Mesenteric fat pad (tissue), 1 donor: ENCODE data around the gene UNC13B. TPM values are rescaled to one million over a fixed set of nuclear protein-coding genes. Genes with fewer than 3 reads are reported as not detected.
A peak's percentile ranks its signal among the peaks of the same experiment; 100 is the strongest.
"Not testable (repeated sequence)": the region's sequence is repeated elsewhere in the genome, so short reads cannot be mapped to it uniquely, and the experiment has no call there.

Experiments used
- DNase-seq: peaks from one replicate; pipeline ENCODE4 v3.0.0-alpha.2; 2020; ENCODE audit warnings: low spot score
- long read RNA-seq: library from polyadenylated mRNA; unstranded; transcript quantifications from one replicate; pipeline ENCODE4 v2.0.0, GENCODE V29; 2020
- total RNA-seq: library from RNA; stranded (reverse); fragmentation: NEBNext Ultra II Directional; extraction: Animal tissue kit (Norgen Biotek cat#: 25700); gene quantifications from one replicate; pipeline ENCODE4 v1.2.1, GENCODE V29; 2021
- donor health status: DM: yes; HTN: yes; CAD: no.

Gene UNC13B
- 29.0 TPM for total RNA-seq
- long read RNA-seq, partial matches to known transcripts, result 24 of 28 reads
- long read RNA-seq, other reads (novel, unspliced or antisense), result 4 of 28 reads

DNA sequence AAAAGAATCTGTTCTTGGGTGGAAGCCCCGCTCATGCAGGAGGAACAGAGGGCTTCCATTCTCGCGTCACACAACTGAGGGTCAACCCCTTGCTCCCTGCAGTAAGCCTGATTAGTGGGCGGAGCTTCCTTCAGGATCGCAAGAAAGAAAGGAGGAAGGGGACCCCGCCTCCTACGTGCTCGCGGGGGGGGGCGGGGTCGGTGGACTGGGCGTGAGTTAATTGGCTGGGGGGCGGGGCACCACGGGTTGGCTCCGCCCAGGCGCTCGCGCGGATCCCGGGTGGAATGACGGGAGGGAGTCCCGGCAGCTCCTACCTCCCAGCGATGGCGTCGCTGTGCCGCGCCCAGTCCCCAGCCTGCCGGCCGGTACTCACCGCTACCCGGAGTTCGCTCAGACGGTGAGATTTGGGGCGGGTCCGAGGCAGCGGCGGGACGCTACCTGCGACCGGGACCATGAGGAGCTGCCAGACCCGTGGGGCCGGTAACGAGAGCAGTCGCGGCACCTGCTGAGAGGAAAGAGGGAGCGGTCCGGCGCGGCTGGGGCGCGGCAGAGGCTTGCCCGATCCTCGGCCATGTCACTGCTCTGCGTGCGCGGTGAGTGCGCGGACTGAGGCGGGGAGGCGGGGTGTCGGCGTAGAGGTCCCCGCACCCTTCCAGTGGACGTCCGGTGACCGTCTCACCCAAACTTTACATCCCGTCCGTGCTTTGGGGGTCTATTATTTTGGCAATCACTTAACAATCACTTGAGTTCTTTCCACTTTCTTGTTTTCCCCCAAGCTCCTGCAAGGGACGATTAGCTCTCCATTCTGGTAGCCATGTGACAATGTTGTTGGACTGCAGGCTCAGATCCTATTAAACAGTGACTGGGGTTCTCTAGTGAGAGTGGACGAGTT lies at the start of gene UNC13B:
UNC13B (plus strand) TSS at position 297 of the 892 bp plus-strand sequence; CDS start at position 572, 275 bp downstream.
- peak; percentile 97 for DNase-seq

- peak; percentile 62 for DNase-seq
These were observed 49.4 kb upstream of the UNC13B start for GRCh38 chr9:35112257-35113020.

- peak; percentile 91 for DNase-seq
These were observed 47.5 kb upstream of the UNC13B start for GRCh38 chr9:35114113-35114839.

DNA sequence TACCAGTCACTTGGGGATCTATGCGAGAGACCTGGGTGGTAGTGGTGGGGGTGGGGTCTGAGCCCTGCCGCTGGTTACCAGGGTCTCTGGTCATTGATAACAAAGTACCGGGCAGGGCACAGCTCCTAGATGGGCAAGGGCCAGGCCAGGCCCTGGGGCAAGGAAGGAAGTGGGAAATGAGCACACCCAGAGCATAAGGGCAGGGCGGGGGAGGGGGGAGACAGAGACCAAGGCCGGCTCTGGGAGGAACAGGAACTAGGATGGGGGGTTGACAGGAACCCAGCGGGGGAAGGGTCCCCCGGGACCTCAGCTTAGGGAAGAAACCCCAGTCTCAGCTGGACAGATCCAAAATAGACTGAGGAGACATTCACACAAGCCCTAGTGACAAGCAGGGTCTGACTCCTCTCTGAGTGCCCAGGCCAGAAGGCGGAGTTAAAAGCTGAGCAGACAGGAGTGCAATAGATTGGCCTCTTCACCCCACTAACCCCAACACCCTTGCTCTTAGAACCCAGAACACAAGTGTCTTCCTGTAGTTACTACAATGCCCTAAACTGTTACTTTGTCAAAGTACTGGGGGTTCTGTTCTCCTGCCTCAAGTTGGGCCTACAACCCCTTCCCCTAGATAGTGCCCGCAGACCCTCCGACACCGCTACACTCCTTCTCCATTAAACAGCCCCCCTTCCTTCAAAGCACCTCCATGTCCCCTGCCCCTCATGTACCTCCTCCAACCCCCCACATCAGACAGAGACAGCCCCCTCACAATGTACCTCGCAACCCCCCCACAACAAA lies 46.8 kb upstream of the UNC13B start:
- DNase-seq, result no peak

- peak; percentile 98 for DNase-seq
These were observed 45.9 kb upstream of the UNC13B start, which contains the start of gene ATOSB for GRCh38 chr9:35115680-35116538. Gene ATOSB (minus strand): TSS chr9:35115862. CDS start chr9:35108274, 7,588 bp downstream.

DNA sequence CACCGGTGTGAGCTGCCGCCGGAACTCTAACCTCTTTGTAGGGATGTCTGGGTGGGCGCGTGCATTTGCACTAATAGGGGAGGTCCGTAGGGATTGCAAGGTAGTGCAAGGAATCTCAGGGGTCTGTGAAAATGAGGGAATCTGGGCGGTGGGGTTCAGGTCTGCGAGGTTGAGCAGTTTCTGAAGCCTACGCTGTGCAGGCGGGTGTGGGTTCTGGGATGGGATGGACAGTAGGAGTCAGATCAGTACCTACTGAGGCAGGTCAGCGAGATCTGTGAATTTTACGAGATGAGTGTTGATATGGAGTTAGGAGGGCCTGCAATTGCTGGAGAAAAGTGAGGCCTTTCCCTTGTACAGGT lies 45.3 kb upstream of the UNC13B start:
- DNase-seq, result no peak

- DNase-seq, result peak; percentile 95
These were observed 44.8 kb upstream of the UNC13B start for GRCh38 chr9:35116898-35117551.

GRCh38 chr9:35134920-35135319 lies 26.9 kb upstream of the UNC13B start:
- DNase-seq, result no peak

DNA sequence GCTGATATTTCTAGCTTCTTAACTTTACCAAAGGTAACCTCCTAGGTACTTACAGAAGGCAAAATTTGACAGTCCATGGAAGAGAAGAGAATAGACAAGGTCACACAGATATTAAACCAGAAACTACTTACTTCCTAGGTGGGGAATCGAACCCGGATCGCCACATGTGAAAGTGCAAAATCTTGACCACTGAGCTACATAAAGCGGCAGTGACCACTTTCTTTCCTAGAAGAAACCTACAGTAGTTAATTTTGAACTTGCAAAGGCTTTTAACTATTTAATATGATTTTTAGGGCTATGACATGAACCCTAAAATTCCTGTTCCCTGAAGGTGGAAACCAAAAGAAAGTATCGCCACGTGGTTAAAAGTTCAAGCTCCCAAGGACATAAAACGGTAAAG lies 25.8 kb upstream of the UNC13B start:
- no peak for DNase-seq

- no peak for DNase-seq
These were observed 24.9 kb upstream of the UNC13B start for GRCh38 chr9:35136866-35137265.

DNA sequence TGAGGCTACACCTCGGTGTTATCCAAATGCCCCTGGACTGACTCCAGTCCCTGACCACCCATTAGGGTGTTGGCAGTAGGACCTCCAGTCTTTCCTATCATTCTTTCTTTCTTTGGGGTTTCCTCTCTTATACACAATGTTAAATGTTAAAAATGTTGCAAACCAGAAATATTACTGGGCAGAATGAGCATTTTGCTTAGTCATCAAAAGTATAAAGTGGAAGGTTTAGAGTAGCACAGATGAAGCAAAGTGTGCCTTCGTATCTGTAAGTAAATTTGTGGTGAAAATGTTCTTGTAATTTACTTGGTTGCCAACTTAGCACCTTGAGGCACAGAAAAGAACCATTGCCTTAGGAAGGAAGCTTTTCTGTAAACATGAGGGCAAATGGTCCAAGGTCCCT lies 21.7 kb upstream of the UNC13B start:
- DNase-seq, result no peak

- DNase-seq, result no peak
These were observed 19.8 kb upstream of the UNC13B start for GRCh38 chr9:35142037-35142436.

- not testable (repeated sequence) for DNase-seq
These were observed 13.8 kb upstream of the UNC13B start for GRCh38 chr9:35147941-35148563.

GRCh38 chr9:35152926-35153325 lies 8.9 kb upstream of the UNC13B start:
- no peak for DNase-seq

DNA sequence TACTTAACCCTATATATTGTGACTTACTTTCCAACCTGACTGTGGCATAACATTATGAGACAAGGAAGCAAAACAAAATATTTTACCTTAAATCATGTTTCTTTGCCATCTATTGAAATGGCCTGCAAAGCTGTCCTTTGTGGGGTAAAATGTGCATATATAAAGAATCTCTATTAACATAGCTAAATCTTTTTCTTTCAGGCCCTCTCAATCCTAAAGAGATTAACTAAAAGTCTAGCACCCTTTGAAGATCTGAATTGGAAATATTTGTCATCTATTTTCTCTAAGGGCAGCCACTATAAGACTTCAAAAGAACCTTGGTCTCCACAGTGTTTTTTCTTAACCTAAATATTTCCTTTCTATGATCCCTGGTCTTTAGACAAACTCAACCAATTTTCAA lies 5.0 kb upstream of the UNC13B start:
- DNase-seq, result no peak

DNA sequence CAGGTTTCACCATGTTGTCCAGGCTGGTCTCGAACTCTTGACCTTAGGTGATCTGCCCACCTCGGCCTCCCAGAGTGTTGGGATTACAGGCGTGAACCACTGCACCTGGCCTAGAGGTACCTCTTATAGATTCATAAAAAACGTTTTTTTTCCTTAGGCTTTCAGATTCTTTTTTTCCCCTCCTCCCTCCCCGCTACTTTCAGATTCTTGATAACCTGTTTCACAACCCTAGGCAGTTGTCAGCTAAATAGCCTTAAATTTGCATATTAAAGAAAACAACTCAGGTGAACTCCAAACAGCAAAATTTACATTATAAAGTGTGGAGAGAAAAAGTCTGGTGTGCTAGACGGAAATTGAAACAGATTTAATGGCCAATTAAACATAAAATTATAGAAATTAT lies 4.0 kb upstream of the UNC13B start:
- DNase-seq, result not testable (repeated sequence)

- DNase-seq, result no peak
These were observed 3.1 kb upstream of the UNC13B start for GRCh38 chr9:35158501-35159280.
